Upper lobe of left lung (tissue), 4 donors: ENCODE results near the gene MAN1A2.
A peak's percentile ranks its signal among the peaks of the same experiment; 100 is the strongest.

Experiments used
- EP300 ChIP-seq, 4 donors: sonication (generic); formaldehyde crosslinking; IDR thresholded peaks; one replicate each; pipeline ENCODE4 v1.5.1; 2017; ENCODE audit warnings: antibody characterized with exemption in 4 of 4, control low read depth in 2 of 4
- POLR2A ChIP-seq, 4 donors: fragments of 450-650 bp; IDR thresholded peaks; one replicate each; pipeline ENCODE4 v1.5.1; 2016 to 2017; ENCODE audit warnings: antibody characterized with exemption in 4 of 4, mild to moderate bottlenecking in 2 of 4
- POLR2AphosphoS5 ChIP-seq, 2 donors: sonication (generic); formaldehyde crosslinking; IDR thresholded peaks; one replicate each; pipeline ENCODE4 v1.5.1; 2017; ENCODE audit warnings: antibody characterized with exemption in 2 of 2
- TF ChIP-seq, protein P1 (sequence below), 6 experiments: fragments of 450-650 bp in 4 of 6; fragments of 200-600 bp in 2 of 6; sonication (generic) in 2 of 6; IDR thresholded peaks; one replicate each; pipeline ENCODE4 v1.5.1; 2016 to 2019; ENCODE audit warnings: antibody characterized with exemption in 6 of 6

DNA sequence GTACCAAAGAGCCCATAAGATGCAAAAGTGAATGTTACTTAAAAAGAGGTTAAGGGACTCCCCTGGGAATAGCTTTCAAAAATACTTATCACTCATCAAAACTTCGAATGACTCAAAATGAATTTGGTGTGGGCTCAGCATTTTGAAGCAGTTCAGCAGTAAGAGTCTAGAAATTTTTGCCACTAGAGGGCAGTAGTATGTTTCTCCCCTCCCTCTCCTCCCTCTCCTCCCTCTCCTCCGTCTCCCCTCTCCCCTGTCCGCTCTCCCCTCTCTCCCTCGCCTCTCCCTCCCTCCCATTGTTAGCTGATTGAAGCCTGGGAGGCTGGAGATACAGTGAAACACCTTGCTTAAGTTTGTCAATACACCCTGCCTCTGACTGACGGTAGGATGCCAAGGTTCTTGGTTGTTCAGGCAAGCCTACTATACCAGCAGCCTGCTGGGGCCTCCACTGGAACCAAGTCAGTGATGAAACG, 167.8 kb downstream of the MAN1A2 start:
- TF ChIP-seq POLR2AphosphoS5 (IDR thresholded peaks at IDR 0.05) (no peak), POLR2A (IDR thresholded peaks at IDR 0.05) (no peak), EP300 (IDR thresholded peaks at IDR 0.05) (no peak)
- TF ChIP-seq, protein P1, sequence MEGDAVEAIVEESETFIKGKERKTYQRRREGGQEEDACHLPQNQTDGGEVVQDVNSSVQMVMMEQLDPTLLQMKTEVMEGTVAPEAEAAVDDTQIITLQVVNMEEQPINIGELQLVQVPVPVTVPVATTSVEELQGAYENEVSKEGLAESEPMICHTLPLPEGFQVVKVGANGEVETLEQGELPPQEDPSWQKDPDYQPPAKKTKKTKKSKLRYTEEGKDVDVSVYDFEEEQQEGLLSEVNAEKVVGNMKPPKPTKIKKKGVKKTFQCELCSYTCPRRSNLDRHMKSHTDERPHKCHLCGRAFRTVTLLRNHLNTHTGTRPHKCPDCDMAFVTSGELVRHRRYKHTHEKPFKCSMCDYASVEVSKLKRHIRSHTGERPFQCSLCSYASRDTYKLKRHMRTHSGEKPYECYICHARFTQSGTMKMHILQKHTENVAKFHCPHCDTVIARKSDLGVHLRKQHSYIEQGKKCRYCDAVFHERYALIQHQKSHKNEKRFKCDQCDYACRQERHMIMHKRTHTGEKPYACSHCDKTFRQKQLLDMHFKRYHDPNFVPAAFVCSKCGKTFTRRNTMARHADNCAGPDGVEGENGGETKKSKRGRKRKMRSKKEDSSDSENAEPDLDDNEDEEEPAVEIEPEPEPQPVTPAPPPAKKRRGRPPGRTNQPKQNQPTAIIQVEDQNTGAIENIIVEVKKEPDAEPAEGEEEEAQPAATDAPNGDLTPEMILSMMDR (IDR thresholded peaks at IDR 0.05), result peak; percentile 42 to 71 (median 55)
